Vagina (tissue), 2 donors: ENCODE data around the gene ZKSCAN2.

Experiments used
- POLR2A ChIP-seq, 2 donors: fragments of 450-650 bp; IDR thresholded peaks; one replicate each; pipeline ENCODE4 v1.6.1; 2017; ENCODE audit warnings: antibody characterized with exemption in 2 of 2, mild to moderate bottlenecking in 2 of 2, moderate library complexity in 2 of 2
- POLR2AphosphoS5 ChIP-seq, 2 donors: sonication (generic); formaldehyde crosslinking; IDR thresholded peaks; one replicate each; pipeline ENCODE4 v1.9.0; 2017; ENCODE audit warnings: antibody characterized with exemption in 2 of 2, mild to moderate bottlenecking in 2 of 2, low read depth in 1 of 2; ENCODE audit not compliant: insufficient read depth in 1 of 2
- TF ChIP-seq, protein P1 (sequence below), 3 experiments: fragments of 450-650 bp in 2 of 3; fragments of 200-600 bp in 1 of 3; sonication (generic) in 1 of 3; IDR thresholded peaks; one replicate each; pipeline ENCODE4 v1.5.1; 2017 to 2019; ENCODE audit warnings: antibody characterized with exemption in 3 of 3, mild to moderate bottlenecking in 2 of 3, moderate library complexity in 2 of 3

DNA sequence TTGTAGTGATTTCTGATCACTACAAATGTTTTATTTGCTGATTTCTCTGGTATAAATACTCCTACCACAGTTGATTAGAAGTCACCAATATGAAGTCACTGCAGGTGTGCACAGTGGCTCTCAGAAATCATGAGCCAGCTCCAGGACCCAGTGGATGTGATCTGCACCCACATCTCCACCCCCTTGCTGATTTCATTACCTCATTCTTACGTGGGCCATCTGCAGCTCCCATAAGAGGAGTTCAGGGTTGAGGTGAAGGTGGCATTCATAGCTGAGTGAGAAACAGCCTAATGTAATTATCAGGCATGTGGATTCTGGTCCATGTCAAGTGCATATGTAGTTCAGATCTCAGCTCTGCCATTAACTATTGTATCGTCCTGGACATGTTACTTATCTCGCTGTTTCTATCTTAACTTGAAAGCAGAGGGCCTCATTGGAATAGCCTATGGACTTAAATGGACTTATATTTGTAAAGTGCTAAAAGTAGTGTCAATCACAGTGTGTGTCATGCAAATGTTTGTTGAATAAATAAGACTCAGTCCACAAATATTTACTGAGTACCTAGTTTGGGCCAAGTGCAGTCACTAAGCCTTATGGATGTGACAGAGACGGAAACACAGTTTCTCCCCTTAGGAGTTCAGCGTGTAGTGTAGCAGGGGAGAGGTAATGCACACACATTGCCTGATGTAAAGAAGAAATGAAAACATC, 40.7 kb upstream of the ZKSCAN2 start:
- TF ChIP-seq, protein P1, sequence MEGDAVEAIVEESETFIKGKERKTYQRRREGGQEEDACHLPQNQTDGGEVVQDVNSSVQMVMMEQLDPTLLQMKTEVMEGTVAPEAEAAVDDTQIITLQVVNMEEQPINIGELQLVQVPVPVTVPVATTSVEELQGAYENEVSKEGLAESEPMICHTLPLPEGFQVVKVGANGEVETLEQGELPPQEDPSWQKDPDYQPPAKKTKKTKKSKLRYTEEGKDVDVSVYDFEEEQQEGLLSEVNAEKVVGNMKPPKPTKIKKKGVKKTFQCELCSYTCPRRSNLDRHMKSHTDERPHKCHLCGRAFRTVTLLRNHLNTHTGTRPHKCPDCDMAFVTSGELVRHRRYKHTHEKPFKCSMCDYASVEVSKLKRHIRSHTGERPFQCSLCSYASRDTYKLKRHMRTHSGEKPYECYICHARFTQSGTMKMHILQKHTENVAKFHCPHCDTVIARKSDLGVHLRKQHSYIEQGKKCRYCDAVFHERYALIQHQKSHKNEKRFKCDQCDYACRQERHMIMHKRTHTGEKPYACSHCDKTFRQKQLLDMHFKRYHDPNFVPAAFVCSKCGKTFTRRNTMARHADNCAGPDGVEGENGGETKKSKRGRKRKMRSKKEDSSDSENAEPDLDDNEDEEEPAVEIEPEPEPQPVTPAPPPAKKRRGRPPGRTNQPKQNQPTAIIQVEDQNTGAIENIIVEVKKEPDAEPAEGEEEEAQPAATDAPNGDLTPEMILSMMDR (IDR thresholded peaks at IDR 0.05), result no peak
- TF ChIP-seq POLR2AphosphoS5 (IDR thresholded peaks at IDR 0.05; ENCODE audit: insufficient read depth in 1 of 2, low read depth in 1 of 2) (no peak), POLR2A (IDR thresholded peaks at IDR 0.05) (no peak)
